ENCODE data around the gene ROPN1B. TPM values are rescaled to one million over a fixed set of nuclear protein-coding genes. Genes with fewer than 3 reads are reported as not detected.

The ROPN1B gene
- total RNA-seq, 2 donors from 2014 or later, result not detected

DNA sequence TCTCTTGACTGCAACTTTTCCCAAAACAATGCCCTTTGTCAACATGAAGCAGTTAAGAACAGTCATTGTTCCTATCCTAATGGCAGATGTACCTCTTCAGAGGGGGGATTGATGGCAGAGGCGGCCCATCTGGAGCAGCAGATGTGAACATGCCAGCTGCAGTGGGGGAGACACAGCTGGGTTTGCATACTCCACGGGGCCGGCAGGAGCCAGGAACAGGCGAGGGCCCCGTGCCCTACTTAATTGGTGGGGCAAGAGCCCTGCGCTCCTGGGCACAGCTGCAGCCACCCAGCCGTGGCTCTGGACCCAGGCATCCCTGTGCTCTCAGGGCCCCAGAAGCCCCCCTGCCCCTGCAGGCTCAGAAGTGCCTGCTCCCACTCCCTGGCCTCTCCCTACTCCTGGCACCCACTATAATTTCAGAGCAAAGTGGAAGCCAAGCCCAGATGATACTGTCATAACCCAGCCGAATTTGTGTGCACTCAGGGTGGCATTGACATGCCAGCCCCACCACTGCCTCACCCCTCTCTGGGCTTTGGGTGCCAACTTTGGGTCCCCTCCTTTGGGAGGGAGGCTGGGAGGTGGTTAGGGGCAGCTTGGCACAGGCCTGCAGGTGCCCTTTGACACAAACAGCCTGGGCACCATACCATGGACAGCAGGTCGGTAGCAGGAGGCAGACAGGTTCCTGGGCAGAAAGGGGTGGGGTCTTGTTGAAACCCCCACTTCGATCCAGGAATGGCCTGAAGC, 34.6 kb downstream of the ROPN1B start:
- DNase-seq, result no peak
- Mint-ChIP-seq H3K36me3 (ENCODE audit: insufficient read depth in 2 of 2) (peaks cover 0 to 5% of the 10 kb centered on the region in 2 donors), H3K4me3 (no peak overlapping the region), H3K27ac (no peak overlapping the region), H3K4me1 (ENCODE audit: low read depth) (no peaks in the 10 kb centered on the region), H3K27me3 (ENCODE audit: low read depth) (no peaks in the 10 kb centered on the region), H3K9me3 (peaks cover 8 to 9% of the 10 kb centered on the region in 2 donors)
- no peak for ATAC-seq (replicated peaks in 1 of 2)

GRCh38 chr3:126004217-126004616, 35.2 kb downstream of the ROPN1B start:
- ATAC-seq (replicated peaks in 1 of 2), result no peak
- Mint-ChIP-seq H3K27ac (no peak overlapping the region), H3K27me3 (ENCODE audit: low read depth) (no peaks in the 10 kb centered on the region), H3K4me3 (no peak overlapping the region), H3K4me1 (ENCODE audit: low read depth) (no peaks in the 10 kb centered on the region), H3K9me3 (peaks cover 6 to 8% of the 10 kb centered on the region in 2 donors), H3K36me3 (ENCODE audit: insufficient read depth in 2 of 2) (peaks cover 0 to 5% of the 10 kb centered on the region in 2 donors)
- no peak for DNase-seq

GRCh38 chr3:126004692-126005091, 35.7 kb downstream of the ROPN1B start:
- Mint-ChIP-seq H3K27ac (no peak overlapping the region), H3K27me3 (ENCODE audit: low read depth) (no peaks in the 10 kb centered on the region), H3K9me3 (peaks cover 2 to 5% of the 10 kb centered on the region in 2 donors), H3K4me1 (ENCODE audit: low read depth) (no peaks in the 10 kb centered on the region), H3K4me3 (no peak overlapping the region), H3K36me3 (ENCODE audit: insufficient read depth in 2 of 2) (peaks cover 0 to 3% of the 10 kb centered on the region in 2 donors)
- DNase-seq, result no peak
- ATAC-seq (replicated peaks in 1 of 2), result no peak

DNA sequence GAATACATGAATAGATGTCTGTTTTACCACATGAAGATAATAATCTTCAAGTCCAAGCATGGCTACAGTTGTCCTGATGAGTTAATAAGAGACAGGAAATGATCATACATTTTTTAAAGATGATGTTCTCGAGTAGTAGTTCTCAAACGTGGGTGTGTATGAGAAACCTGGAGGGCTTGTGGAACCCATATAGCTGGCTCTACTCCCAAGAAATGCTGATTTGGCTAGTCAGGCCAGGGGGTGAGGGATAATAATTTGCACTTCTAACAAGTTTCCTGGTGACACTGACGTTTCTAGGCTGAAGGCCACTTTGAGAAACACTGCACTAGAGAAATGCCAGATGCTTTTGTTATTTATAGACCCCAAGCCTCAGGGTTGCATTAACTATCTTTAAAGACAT, 37.0 kb downstream of the ROPN1B start:
- Mint-ChIP-seq H3K9me3 (peaks cover 2 to 5% of the 10 kb centered on the region in 2 donors), H3K4me1 (ENCODE audit: low read depth) (no peaks in the 10 kb centered on the region), H3K36me3 (ENCODE audit: insufficient read depth in 2 of 2) (peaks cover under 1 to 3% of the 10 kb centered on the region in 2 donors), H3K27me3 (ENCODE audit: low read depth) (no peaks in the 10 kb centered on the region), H3K27ac (no peak overlapping the region), H3K4me3 (no peak overlapping the region)
- no peak for ATAC-seq (replicated peaks in 1 of 2)
- DNase-seq, result no peak

DNA sequence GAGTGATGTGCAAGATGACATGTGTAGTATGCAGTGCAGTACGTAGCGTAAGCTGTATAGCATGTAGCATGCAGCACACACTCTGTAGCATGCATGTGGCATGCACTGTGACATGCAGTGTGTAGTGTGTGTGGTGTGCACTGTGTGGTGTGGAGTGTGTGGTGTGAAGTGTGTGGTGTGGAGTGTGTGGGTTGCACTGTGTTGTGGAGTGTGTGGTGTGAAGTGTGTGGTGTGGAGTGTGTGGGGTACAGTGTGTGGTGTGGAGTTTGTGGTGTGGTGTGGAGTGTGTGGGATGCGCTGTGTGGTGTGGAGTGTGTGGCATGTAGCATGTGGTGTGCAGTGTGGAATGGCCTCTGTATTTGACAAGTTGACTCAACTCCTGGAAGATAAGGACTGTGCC, 39.2 kb downstream of the ROPN1B start:
- H3K27me3 Mint-ChIP-seq (ENCODE audit: low read depth), result no peaks in the 10 kb centered on the region
- H3K27ac Mint-ChIP-seq, result no peak overlapping the region
- H3K4me1 Mint-ChIP-seq (ENCODE audit: low read depth), result no peaks in the 10 kb centered on the region
- ATAC-seq (replicated peaks in 1 of 2) (peak in 1 of 2 donors; percentile 31), DNase-seq (no peak)
- H3K36me3 Mint-ChIP-seq (ENCODE audit: insufficient read depth in 2 of 2), result peaks cover 7 to 8% of the 10 kb centered on the region in 2 donors
- H3K9me3 Mint-ChIP-seq, result no peaks in the 10 kb centered on the region
- no peak overlapping the region for H3K4me3 Mint-ChIP-seq

GRCh38 chr3:126009181-126009580, 40.2 kb downstream of the ROPN1B start:
- H3K36me3 Mint-ChIP-seq (ENCODE audit: insufficient read depth in 2 of 2), result peaks cover 7 to 8% of the 10 kb centered on the region in 2 donors
- DNase-seq (no peak), ATAC-seq (replicated peaks in 1 of 2) (no peak)
- no peaks in the 10 kb centered on the region for H3K4me1 Mint-ChIP-seq (ENCODE audit: low read depth)
- no peaks in the 10 kb centered on the region for H3K27me3 Mint-ChIP-seq (ENCODE audit: low read depth)
- H3K27ac Mint-ChIP-seq, result no peak overlapping the region
- no peaks in the 10 kb centered on the region for H3K9me3 Mint-ChIP-seq
- no peak overlapping the region for H3K4me3 Mint-ChIP-seq

- Mint-ChIP-seq H3K4me3 (no peak overlapping the region), H3K9me3 (no peaks in the 10 kb centered on the region), H3K27ac (no peak overlapping the region), H3K27me3 (ENCODE audit: low read depth) (no peaks in the 10 kb centered on the region), H3K36me3 (ENCODE audit: insufficient read depth in 2 of 2) (peaks cover 6 to 8% of the 10 kb centered on the region in 2 donors), H3K4me1 (ENCODE audit: low read depth) (no peaks in the 10 kb centered on the region)
- no peak for DNase-seq
- ATAC-seq (replicated peaks in 1 of 2), result no peak
Measured at GRCh38 chr3:126013751-126014156, 44.8 kb downstream of the ROPN1B start.

GRCh38 chr3:126014252-126014651, 45.3 kb downstream of the ROPN1B start:
- peaks cover 6 to 8% of the 10 kb centered on the region in 2 donors for H3K36me3 Mint-ChIP-seq (ENCODE audit: insufficient read depth in 2 of 2)
- H3K27ac Mint-ChIP-seq, result no peak overlapping the region
- H3K4me1 Mint-ChIP-seq (ENCODE audit: low read depth), result no peaks in the 10 kb centered on the region
- no peaks in the 10 kb centered on the region for H3K27me3 Mint-ChIP-seq (ENCODE audit: low read depth)
- ATAC-seq (replicated peaks in 1 of 2) (no peak), DNase-seq (no peak)
- no peaks in the 10 kb centered on the region for H3K9me3 Mint-ChIP-seq
- no peak overlapping the region for H3K4me3 Mint-ChIP-seq

DNA sequence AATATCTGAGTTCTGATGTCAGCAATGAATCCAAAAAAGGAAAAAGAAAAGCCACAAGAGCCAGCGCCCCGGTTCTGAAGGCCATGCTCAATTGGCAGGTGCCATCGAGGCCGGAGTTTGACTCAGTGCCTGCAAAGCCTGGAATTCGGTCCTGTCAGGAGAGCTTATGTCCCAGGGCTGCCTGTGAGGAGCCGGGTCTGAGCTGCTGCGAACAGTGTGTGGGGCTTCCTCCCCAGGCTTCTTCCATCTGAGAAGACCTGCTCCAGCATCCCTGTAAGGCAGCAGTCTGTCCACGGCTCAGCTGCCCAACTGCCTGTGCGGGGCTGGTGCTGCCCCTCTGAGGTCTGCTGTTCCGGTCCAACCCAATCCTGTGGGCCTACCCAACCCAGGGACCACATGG, 46.1 kb downstream of the ROPN1B start:
- no peaks in the 10 kb centered on the region for H3K27me3 Mint-ChIP-seq (ENCODE audit: low read depth)
- DNase-seq (no peak), ATAC-seq (replicated peaks in 1 of 2) (no peak)
- no peak overlapping the region for H3K27ac Mint-ChIP-seq
- H3K4me3 Mint-ChIP-seq, result no peak overlapping the region
- H3K4me1 Mint-ChIP-seq (ENCODE audit: low read depth), result no peaks in the 10 kb centered on the region
- H3K9me3 Mint-ChIP-seq, result no peaks in the 10 kb centered on the region
- H3K36me3 Mint-ChIP-seq (ENCODE audit: insufficient read depth in 2 of 2), result peaks cover 6 to 8% of the 10 kb centered on the region in 2 donors

GRCh38 chr3:126016616-126017015, 47.6 kb downstream of the ROPN1B start:
- Mint-ChIP-seq H3K27me3 (ENCODE audit: low read depth) (no peaks in the 10 kb centered on the region), H3K4me1 (ENCODE audit: low read depth) (no peaks in the 10 kb centered on the region), H3K4me3 (no peak overlapping the region), H3K9me3 (no peaks in the 10 kb centered on the region), H3K36me3 (ENCODE audit: insufficient read depth in 2 of 2) (peaks cover 5% of the 10 kb centered on the region in 2 donors), H3K27ac (no peak overlapping the region)
- no peak for ATAC-seq (replicated peaks in 1 of 2)
- DNase-seq, result no peak

- no peak for DNase-seq
- no peak overlapping the region for H3K27ac Mint-ChIP-seq
- no peak overlapping the region for H3K4me3 Mint-ChIP-seq
- H3K36me3 Mint-ChIP-seq (ENCODE audit: insufficient read depth in 2 of 2), result peaks cover 0 to 3% of the 10 kb centered on the region in 2 donors
- ATAC-seq (replicated peaks in 1 of 2), result no peak
- no peaks in the 10 kb centered on the region for H3K9me3 Mint-ChIP-seq
- H3K27me3 Mint-ChIP-seq (ENCODE audit: low read depth), result no peaks in the 10 kb centered on the region
- H3K4me1 Mint-ChIP-seq (ENCODE audit: low read depth), result no peaks in the 10 kb centered on the region
Measured at GRCh38 chr3:126017362-126017761, 48.4 kb downstream of the ROPN1B start.

DNA sequence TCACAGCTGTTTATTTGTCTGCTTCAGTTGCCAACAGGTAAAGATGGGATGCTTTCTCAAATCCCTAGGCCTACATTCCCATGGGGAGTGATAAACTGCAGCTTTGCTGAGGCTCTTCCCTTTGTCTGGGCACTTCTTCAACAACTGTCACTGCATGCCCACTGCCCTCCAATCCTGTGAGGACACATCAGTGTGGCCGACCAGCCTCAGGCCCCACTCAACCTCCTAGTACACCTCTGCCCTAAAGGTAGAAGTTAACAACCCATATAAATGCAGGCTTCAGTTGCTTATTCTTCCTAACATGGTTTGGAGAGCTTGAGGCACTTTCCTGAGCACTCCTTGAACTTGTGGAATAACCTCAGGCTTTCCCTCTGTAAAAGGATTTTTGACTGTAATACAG, 49.6 kb downstream of the ROPN1B start:
- Mint-ChIP-seq H3K4me1 (ENCODE audit: low read depth) (no peaks in the 10 kb centered on the region), H3K27ac (no peak overlapping the region), H3K36me3 (ENCODE audit: insufficient read depth in 2 of 2) (peaks cover 0 to 3% of the 10 kb centered on the region in 2 donors), H3K27me3 (ENCODE audit: low read depth) (no peaks in the 10 kb centered on the region), H3K9me3 (no peaks in the 10 kb centered on the region), H3K4me3 (no peak overlapping the region)
- DNase-seq (no peak), ATAC-seq (replicated peaks in 1 of 2) (no peak)

- Mint-ChIP-seq H3K4me3 (no peak overlapping the region), H3K9me3 (no peaks in the 10 kb centered on the region), H3K27ac (no peak overlapping the region), H3K36me3 (ENCODE audit: insufficient read depth in 2 of 2) (peaks cover 0 to 3% of the 10 kb centered on the region in 2 donors), H3K4me1 (ENCODE audit: low read depth) (no peaks in the 10 kb centered on the region), H3K27me3 (ENCODE audit: low read depth) (no peaks in the 10 kb centered on the region)
- ATAC-seq (replicated peaks in 1 of 2) (no peak), DNase-seq (no peak)
Measured at GRCh38 chr3:126018995-126019394, 50.0 kb downstream of the ROPN1B start.

DNA sequence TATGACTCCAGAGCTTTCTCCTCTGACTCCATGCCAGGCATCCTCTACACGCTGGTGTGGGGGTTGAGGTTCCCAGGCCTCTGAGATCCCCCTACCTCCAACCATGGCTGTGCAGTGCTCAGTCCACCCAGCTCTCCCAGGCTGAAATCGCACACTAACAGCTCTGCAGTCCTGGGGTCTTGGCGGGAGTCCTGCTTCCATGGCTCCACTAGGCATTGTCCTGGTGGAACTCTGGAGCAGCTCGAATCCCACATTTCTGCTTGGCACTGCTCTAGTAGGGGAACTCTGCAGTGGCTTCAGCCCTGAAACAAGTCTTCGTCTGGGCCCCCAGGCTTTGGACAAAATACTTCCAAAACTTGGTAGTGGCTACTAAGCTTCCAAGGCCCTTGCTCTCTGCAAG, 50.7 kb downstream of the ROPN1B start:
- no peak for ATAC-seq (replicated peaks in 1 of 2)
- H3K4me1 Mint-ChIP-seq (ENCODE audit: low read depth), result no peaks in the 10 kb centered on the region
- no peaks in the 10 kb centered on the region for H3K9me3 Mint-ChIP-seq
- peaks cover 0 to 3% of the 10 kb centered on the region in 2 donors for H3K36me3 Mint-ChIP-seq (ENCODE audit: insufficient read depth in 2 of 2)
- no peaks in the 10 kb centered on the region for H3K27me3 Mint-ChIP-seq (ENCODE audit: low read depth)
- no peak for DNase-seq
- no peak overlapping the region for H3K4me3 Mint-ChIP-seq
- H3K27ac Mint-ChIP-seq, result no peak overlapping the region

Measured in activated T-cell treated with anti-CD3 and anti-CD28 coated beads, Interleukin-2, amount 50 U/mL, for 72 hours (primary cell).